GM18909 (cell line): ENCODE data around the gene TMEM33.

ENCODE experiments used
- ATAC-seq: cut with Tn5 transposase; IDR thresholded peaks from one replicate; pipeline ENCODE4 v1.9.1; 2021; ENCODE audit warnings: mild to moderate bottlenecking; ENCODE audit not compliant: unreplicated experiment, poor library complexity

The TMEM33 gene

GRCh38 chr4:41992967-41993857 is 58.0 kb downstream of the TMEM33 start:
- ATAC-seq, result no peak

- ATAC-seq, result no peak
These were observed 59.3 kb downstream of the TMEM33 start for GRCh38 chr4:41994461-41994985.

- ATAC-seq, result no peak
These were observed 62.8 kb downstream of the TMEM33 start for GRCh38 chr4:41998019-41998418.

GRCh38 chr4:41999321-41999720 is 64.1 kb downstream of the TMEM33 start:
- ATAC-seq, result no peak

- no peak for ATAC-seq
These were observed 73.0 kb downstream of the TMEM33 start for GRCh38 chr4:42008011-42008786.
